Activated CD8-positive, alpha-beta memory T cell treated with anti-CD3 and anti-CD28 coated beads for 1 hour (primary cell): Measurements from ENCODE around the gene FCHSD2.
"Not testable (repeated sequence)": the region's sequence is repeated elsewhere in the genome, so short reads cannot be mapped to it uniquely, and the experiment has no call there.

Experiments used
- DNase-seq, 2 donors: peaks; one replicate each; pipeline ENCODE4 v3.0.0-alpha.2; 2020; ENCODE audit warnings: low read depth in 1 of 2; ENCODE audit errors: extremely low read depth in 1 of 2

FCHSD2 gene

DNA sequence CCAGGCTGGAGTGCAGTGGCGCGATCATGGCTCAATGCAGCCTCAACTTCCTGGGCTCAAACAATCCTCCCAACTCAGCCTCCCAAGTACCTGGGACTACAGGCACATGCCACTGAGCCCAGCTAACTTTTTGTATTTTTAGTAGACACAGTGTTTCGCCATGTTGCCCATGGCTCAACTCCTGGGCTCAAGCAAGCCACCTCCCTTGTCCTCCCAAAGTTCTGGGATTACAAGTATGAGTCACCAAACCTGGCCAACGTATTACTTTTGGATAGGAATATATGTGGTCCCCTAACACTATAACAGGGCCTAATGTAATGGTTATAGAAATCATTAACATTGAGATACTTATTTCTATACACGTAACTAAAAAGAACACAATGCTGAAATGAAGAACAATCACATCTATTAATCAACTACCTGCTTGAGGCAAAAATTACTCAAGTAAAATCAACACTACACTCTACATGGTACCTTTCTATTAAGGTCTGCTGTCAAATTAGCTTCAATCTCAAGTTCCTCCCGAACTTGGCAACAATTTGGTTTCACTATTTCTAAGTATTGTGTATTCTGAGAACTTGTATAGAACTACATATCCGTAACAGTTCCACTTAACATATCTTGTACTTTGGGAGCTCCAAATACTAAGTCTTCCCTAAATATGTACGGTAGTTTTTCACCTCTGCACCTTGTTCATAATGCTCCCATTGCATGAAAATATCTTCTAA, 124.9 kb downstream of the FCHSD2 start:
- DNase-seq: no peak

DNA sequence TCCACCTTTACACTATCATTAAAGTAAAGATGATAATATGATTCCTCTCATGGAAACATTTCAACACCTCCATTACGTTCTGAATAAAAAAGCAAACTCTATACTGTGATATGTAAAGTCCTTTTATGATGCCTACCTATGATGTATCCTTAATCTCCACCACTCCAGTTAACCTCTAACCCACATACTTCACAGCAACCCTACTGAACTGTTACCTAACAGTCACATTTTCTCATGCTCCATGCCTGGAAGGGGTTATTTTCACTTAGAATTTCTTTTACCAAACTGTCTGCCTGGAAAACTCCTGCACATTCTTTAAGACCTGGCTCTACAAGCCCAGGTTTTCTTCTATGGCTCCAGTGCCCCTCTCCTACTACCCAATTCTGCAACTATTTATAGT, 129.1 kb downstream of the FCHSD2 start:
- no peak for DNase-seq

DNA sequence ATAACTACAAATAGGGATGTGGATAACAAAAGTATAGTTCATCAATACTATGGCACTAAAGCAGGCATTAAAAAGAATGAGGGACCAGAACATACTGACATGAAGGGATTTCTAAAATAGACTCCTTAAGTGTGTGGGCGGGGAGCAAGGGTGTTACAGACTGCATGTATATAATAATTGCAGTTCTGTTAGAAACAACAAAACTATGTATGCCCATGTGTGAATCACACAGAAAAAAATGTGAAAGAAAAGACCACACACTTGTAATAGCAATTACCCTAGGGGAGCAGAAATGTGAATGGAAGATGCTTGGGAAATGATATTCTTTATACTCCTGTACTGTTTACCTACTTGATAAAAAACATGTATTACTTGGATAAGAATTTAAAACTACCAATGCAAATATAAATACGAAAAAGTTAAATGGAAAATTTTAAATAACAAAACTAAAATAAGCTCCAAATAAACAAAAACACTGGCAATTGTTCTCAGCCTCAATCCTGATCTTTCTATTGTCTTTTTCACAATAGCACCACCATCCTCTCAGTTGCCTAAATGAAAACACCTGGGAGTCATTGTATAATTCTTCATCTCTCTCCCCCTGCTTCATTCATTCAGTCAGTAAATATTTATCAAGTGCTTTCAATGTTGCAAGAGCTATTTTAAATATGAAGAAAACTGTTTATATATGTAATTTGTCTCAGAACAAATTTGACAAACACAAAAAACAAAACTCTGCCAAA, 129.8 kb downstream of the FCHSD2 start:
- no peak for DNase-seq

DNA sequence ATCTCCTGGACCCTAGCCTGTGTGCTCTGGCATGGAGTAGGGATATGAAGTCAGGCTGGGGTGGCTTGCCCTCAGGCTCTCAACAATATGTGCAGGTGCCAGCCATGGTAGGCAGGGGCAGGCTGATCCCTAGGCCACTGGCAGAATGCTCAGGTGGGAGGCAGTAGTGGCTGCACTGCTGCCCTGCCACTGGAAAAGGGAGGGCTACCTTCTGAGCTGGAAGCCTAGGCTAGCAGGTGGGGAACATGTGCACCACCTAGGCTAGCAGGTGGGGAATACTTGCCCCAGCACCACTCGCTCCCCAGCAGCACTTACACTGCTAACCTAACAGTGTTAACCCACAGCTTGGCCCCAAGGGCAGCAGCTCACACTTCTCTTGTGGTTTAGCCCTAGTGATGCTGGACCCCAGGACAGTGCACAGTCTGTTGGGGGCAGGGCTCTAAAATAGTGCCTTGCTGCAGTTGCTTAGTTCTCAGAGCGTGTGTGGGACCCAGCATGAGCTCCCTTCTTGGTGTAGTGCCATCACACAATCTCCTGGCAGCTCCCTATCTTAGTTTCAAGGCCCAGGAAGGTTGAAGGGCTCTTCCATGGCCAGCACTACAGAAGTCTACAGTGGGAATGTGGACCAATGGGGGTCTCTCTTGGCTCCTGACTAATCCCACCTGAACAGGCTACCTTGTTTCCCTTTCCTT, 130.8 kb downstream of the FCHSD2 start:
- DNase-seq: no peak

DNA sequence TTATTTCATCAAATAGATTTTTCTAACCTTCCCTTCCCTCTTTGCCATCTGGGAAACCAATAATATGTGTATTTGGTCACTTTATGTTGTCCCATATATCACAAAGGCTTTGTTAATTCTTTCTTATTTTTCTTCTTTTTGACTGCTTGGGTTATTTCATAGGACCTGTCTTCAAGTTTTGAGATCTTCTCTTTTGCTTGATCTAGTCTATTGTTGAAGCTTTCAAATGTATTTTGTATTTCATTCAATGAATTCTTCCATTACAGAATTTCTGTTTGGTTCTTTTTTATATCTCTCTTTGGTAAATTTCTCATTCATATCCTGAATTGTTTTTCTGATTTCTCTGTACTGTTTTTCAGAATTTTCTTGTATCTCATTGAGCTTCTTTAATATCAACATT, 132.1 kb downstream of the FCHSD2 start:
- no peak for DNase-seq

DNA sequence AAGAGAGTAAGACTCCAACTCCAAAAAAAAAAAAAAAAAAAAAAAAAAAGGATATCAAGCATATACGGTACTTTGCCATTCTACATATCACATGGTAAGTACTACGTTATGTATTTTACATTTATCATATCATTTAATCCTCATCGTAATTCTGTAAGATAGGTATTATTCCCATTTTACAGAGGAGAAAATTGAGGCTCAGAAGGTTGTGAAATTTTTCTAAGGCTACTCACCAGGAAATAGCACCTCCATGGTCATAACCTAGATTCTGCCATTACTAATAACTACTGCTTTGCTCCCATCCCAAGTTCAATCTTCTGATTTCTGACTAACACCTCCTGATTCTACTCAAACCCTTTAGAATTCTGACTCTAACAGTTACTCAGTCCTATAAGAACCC, 138.0 kb downstream of the FCHSD2 start:
- no peak for DNase-seq

DNA sequence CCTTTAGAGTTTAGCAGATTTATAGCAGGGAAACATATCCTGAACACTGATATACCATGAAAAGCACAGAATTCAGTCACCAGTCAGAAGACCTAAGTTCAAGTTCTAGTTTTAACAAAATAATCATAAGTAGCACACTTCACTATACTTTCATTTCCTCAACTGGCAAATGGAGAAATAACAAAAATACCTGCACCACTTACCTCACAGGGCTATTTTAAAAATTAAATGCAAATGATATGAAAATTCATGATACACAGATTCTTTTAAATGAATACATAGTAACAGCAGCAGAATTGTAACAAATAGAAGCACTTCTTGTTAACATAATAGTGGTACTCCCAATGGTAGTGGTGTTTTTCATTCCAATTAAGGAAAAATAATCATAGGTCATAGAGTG, 139.0 kb downstream of the FCHSD2 start:
- DNase-seq: no peak

DNA sequence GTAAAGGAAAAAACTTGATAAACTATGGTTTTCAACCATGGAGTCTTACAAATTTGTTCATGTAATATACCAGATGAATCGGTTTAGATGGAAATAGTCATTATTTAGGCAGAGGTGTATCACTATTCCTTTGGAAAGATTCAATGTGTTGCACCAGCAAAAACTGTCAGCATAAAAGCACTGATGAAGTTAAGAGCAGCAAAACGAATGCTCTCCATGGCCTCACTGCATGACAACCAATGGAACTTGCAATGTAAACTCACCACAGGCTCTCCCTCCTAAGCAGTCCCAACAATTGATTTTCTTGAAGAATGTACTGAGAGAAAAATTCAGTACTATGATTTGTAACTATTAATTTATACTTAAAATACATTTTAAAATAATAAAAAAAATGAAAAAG, 139.9 kb downstream of the FCHSD2 start:
- no peak for DNase-seq

DNA sequence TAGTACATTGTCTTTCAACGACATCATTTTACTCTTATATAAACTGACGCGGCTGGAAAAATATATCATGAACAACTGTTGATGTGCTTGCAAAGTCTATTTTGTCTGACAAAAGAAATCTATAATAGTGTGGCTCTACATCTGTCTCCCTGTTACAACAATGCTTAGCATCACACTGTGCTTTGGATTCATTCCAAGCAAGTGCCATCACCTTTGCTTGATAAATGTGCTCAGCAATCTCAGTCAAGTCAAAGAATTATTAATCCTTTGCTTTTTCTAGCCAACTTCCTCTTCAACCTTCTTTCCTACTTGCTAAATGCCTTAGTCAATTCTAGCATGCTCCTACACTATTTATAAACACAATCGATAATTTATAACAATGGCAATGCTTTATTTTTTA, 140.5 kb downstream of the FCHSD2 start:
- no peak for DNase-seq

DNA sequence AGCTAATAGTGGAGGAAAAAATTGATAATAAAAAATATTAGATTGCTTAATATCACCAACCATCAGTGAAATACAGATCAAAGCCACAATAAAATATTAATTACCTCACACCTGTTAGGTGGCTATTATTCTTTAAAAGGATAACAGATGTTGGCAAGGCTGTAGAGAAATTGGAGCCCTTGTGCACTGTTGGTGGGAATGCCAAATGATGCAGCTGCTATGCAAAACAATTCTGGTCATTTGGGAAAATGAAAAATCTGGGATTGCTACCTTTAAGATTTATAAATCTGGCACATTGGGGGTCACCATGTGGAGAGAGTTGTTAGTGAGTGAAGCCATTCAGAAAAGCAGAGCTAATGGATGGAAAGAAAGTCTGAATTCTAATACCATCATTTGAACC, 143.4 kb downstream of the FCHSD2 start:
- no peak for DNase-seq

DNA sequence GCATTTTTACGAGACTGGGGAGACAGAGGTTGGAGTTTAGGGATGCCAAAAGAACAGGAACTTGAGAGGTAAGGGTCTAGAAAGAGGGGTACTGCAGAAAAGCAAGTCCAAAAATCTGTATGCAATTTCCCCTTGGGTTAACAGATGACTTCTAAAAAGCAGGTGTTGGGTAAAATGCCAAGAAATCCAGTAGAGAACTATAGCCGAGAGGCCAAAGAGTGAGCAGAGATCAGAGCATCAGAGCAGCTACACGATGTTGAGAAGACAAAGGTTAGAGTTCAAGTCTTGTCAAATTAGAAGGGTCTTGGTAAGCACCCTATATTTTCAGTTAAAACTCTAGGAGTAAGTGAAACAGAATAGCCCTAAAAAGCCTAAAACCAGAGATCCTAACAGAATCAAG, 145.2 kb downstream of the FCHSD2 start:
- DNase-seq: no peak

DNA sequence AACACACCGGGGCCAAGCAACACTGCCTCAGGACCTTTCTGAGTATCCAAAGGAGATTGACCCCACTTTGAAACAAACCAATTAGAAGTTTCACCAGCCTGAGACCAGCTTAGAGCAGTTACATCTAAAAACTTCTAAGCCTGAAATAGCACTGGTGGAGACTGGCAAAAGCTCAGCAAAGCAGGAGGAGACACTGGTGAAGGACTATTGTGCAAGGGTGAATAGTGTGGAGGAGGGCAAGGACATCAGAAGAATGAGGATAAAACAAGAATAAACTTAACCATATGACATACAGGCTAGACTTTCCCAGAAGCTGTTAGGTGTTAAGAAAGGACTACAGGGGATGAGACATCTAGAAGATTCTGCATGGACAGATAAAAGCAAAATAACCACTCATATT, 152.4 kb downstream of the FCHSD2 start:
- no peak for DNase-seq

DNA sequence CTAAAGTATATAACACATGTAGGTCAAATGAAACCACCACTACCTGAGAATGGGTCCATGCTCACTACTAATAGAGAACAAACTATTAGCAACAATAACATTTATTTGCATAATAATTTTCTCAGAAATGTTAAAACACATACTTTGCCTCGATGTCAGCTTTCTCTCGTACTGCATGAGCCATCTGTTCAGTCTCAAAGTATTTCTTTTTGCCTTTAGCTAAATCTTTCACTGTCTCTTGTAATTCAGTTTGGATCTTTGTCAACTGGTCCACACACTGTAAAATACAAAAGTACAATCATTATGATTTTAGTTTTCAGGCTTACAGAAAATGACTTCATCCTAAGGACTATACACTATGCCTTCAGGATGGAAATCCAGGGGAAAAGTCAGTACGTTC, 153.3 kb downstream of the FCHSD2 start:
- DNase-seq: no peak

DNA sequence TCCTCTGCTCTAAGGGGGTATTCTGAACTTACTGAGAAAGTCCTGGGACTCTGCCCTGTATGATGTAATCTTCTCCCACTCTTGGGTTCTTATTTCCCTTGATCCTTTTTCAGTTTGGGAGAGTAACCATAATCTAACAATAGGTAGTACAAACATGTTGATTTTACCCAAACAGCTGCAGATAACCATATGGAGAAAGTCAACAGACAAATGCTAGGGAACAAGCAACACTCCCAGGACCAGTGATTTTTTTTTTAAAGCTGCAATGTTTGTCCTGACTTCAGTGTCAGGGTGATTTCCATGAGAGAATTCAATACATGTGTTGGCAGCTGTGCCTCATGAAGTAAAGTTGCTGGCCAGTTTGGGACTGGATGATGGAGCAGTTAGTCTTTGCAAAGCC, 156.5 kb downstream of the FCHSD2 start:
- DNase-seq: no peak

DNA sequence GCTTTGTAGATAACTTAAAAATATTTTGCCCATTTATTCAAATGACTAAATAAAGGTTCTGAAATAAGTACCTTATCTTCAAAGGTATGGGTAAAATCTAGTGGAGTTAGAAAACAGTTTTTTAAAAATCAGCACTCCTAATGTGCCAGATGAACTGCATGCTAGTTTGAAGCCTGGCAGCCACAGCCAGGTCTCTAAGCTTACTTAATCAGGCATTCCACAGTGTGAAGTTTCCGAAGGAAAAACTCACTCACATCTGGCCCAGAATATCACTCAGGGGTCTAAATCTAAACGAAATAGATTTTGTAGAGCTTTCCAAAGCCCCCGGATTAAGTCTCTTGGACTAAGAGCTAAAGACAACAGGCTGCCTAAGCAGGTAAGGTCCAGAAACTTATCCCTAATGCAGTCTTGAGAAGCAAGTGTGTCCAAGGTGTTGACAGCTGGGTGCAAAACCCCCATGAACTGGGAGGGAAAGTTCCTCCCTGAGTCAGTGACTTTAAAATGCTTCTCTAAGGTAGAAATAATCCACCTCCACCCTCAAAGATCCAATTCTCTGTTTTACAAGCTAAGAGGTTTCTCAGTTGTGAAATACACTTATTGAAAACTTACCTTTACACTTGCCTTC, 157.6 kb downstream of the FCHSD2 start:
- no peak for DNase-seq

DNA sequence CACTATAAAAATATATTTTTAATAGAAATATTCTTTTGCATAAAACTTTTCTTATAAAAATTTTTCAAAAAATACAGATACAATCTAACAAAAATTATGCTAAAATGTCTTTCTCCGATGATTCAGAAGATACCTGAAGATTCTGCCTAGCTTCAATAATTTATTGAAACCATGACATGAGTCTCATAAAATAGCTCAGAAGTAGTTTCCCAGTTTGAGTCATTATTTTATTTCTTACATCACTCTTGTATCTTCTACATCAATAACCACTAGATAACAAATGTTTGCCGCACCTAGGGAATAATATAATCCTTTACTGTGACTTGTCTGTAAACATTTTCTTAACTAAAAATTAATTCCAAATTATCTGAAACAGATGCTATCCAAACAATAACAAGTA, 158.6 kb downstream of the FCHSD2 start:
- no peak for DNase-seq

DNA sequence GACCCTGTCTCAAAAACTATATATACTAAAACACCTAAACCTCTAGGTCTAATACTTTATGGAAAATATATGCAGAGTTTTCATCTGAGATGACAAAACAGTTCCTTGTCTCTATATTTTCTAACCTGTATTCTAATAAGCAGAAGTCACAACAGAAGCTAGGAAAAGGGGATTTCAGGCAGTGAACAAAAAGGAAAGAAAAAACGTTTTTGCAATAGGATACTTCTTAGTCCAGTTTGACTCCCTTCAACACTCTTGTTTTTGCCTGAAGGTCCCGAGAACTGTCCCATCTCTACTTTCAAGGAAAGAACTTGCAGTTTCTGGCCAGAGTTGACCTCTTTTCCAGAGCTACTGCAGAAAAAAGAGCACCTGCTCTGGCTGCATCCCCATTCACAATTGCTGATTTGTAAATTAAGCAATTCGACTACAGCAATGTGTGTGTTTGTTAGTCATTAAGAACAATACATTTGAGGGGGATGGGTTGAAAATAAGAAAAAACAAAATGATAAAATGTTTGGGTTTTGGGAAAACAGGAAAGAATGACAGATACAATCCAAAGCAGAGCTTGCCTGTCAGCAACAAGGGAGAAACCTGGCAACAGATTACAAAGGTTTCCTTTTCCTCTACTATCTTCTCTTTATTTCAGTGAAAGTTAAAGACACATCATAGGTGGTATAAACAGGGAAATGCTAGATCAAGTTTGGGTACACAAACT, 160.0 kb downstream of the FCHSD2 start:
- DNase-seq: no peak

DNA sequence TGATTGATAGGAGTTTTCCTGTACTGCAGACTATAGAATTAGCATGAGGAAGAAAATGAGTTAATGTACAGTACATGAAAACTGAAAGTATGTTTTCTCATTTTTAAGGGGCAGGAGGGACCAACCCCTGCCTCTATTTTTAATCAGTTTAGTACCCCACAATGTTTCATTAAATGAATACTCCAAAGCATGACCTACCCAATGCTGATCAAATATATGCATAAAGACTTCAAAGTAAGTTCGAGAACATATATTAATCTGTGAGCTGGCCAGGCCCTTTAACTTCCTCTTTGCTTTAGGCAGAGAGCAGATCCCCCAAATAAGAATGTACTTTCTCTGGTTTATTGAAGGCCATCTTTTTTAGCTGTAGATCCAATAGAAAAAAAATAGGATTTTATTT, 161.0 kb downstream of the FCHSD2 start:
- no peak for DNase-seq

DNA sequence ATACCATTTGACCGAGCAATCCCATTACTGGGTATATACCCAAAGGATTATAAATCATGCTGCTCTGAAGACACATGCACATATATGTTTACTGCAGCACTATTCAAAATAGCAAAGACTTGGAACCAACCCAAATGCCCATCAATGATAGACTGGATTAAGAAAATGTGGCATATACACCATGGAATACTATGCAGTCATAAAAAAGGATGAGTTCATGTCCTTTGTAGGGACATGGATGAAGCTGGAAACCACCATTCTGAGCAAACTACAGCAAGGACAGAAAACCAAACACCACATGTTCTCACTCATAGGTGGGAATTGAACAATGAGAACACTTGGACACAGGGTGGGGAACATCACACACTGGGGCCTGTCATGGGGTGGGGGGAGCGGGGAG, 164.3 kb downstream of the FCHSD2 start:
- DNase-seq: not testable (repeated sequence)

DNA sequence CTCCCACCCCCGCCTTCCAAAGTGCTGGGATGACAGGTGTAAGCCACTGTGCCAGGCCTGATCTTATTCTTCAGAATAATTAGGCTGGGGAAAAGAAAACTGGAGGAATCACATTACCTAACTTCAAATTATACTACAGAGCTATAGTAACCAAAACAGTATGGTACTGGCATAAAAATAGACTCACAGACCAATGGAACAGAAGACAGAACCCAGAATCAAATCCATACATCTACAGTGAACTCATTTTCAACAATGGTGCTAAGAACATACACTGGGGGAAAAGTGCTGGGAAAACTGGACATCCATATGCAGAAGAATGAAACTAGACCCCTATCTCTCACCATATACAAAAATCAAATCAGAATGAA, 165.6 kb downstream of the FCHSD2 start:
- not testable (repeated sequence) for DNase-seq
